Measurements from ENCODE around the gene CLEC10A.

Gene CLEC10A

DNA sequence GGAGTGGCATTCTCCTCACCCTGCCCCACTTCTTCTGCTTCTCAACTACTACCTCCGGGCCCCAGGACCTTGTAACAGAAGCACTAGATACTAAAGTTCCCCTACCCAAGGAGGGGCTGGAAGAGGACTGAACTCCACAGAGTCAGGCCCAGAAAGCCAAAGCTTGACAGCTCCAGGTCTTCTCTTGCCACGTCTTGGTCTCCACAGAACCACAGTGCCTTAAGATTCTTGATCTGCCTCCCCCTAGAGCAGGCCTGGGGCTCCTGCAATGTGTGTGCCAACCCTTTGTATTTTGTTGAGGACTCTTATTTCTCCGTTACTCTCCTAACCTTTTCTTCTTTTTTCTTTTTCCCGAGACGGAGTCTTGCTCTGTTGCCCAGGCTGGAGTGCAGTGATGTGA lies 40.2 kb downstream of the CLEC10A start:
- no peak overlapping the region for H3K27ac ChIP-seq
- TF ChIP-seq CTCF (conservative IDR thresholded peaks at IDR 0.05) (no peak), ZFX (IDR thresholded peaks at IDR 0.05) (no peak)

DNA sequence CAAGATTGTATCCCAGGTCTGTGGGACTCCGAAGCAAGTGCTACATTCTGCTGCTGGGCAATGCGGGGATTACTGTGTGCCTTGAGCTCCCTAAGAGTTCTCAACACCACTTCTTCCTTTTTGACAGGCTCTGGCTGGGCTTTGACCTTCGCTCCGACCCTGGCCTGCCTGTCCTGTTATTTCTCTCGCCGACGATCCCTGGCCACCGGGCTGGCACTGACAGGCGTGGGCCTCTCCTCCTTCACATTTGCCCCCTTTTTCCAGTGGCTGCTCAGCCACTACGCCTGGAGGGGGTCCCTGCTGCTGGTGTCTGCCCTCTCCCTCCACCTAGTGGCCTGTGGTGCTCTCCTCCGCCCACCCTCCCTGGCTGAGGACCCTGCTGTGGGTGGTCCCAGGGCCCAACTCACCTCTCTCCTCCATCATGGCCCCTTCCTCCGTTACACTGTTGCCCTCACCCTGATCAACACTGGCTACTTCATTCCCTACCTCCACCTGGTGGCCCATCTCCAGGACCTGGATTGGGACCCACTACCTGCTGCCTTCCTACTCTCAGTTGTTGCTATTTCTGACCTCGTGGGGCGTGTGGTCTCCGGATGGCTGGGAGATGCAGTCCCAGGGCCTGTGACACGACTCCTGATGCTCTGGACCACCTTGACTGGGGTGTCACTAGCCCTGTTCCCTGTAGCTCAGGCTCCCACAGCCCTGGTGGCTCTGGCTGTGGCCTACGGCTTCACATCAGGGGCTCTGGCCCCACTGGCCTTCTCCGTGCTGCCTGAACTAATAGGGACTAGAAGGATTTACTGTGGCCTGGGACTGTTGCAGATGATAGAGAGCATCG lies 41.8 kb downstream of the CLEC10A start:
- no peak overlapping the region for H3K27ac ChIP-seq
- TF ChIP-seq CTCF (conservative IDR thresholded peaks at IDR 0.05) (no peak), ZFX (IDR thresholded peaks at IDR 0.05) (no peak)

DNA sequence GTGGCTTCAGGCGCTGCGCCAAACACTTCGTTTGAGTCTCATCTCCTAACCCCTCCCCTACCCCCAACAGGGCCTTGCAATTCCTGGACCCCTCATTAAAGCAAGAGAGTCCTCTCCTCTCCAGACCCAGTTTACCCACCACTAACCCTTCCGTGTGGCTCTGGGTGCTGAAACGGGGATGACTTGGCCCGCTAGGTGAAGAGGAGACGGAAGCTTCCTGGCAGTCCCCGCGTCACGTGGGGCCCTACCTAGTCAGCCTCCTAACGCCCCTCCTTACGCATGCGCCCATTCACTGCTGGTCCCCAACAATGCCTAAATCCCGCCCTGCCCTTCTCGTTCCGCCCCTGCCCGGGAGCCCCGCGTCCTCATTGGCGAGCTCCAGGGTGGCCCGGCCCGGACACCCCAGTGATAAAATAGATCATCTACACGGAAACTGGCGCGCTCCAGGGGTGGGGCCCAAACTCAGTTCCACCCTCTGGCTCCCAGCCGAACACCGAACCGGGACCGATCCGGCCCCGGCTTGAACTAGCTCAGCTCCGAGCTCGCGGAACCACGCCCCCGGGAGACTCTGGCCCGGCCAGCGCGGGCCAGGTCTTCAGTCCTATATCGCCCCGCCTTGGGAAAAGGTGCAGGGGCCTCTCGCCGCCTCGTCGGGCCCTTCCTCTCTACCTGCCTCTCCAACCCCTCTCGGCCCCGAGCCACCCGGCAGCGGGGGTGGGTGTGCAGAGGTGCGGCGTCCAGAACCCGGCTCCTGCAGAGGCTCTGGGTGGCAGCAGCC lies 44.3 kb downstream of the CLEC10A start, which contains the start of gene SLC16A13:
Gene SLC16A13 (plus strand): TSS at position 425 of the 778 bp plus-strand sequence. CDS start 368 bp downstream, outside the sequence.
- H3K27ac ChIP-seq: peak within 1 kb of the TSS; percentile 70
- TF ChIP-seq CTCF (conservative IDR thresholded peaks at IDR 0.05) (no peak), ZFX (IDR thresholded peaks at IDR 0.05) (no peak)

DNA sequence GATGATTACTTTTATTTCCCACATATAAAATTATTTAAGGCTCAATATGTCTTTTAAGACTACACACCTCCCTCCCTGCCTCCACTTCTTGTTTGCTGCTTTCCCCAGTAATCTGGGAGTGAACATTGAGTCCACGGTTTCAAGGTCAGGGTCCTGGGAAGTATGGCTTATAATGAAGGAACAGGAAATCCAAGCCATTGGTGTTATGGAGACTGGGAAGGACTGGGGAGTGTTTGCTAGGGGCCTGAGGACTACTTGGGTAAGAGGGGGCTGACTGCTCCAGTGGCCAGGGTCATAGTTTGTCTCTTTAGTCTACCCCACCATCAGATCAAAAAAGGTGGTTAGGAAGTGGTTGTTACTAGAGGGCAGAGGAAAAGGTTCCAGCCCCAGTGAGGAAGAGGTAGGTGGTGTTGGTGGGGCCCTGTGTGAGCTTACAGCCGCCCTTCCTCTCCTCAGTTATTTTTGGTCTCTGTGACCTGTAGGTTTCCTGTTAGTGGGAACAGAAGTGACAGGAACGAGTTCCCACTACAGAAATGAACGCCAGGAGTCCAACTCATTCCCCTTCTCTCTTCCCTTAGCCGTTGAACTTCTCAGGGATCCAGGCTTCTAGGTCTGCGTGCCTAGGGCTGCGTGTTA lies 45.0 kb downstream of the CLEC10A start:
- H3K27ac ChIP-seq: peak overlapping the region; percentile 70
- no peak for TF ChIP-seq CTCF (conservative IDR thresholded peaks at IDR 0.05)
- TF ChIP-seq ZFX (IDR thresholded peaks at IDR 0.05): no peak

GRCh38 chr17:7029659-7030058 lies 50.4 kb downstream of the CLEC10A start:
- TF ChIP-seq CTCF (conservative IDR thresholded peaks at IDR 0.05): no peak
- no peak for TF ChIP-seq ZFX (IDR thresholded peaks at IDR 0.05)
- no peak overlapping the region for H3K27ac ChIP-seq

GRCh38 chr17:7029096-7029495 lies 51.0 kb downstream of the CLEC10A start:
- H3K27ac ChIP-seq: no peak overlapping the region
- TF ChIP-seq CTCF (conservative IDR thresholded peaks at IDR 0.05): no peak
- TF ChIP-seq ZFX (IDR thresholded peaks at IDR 0.05): no peak

Data from C4-2B (cell line).